Endothelial cell of umbilical vein (primary cell): Measurements from ENCODE around the gene WDR47. TPM values are rescaled to one million over a fixed set of nuclear protein-coding genes. Genes with fewer than 3 reads are reported as not detected.

Experiments
- BruUV-seq: library from RNA; stranded (reverse); fragments of 400-500 nt; replicated peaks from 2 replicates; lab custom pipeline; 2021; lab: Mats Ljungman, UMichigan
- CTCF ChIA-PET: fragments of 300-600, 350-600 bp; sonication (Branson Sonifier 250); formaldehyde crosslinking; loops from one replicate; lab custom pipeline; 2021; ENCODE audit warnings: antibody characterized with exemption, inconsistent platforms; lab: Charles Lee
- POLR2A ChIA-PET: fragments of 300-600, 350-600 bp; sonication (Branson Sonifier 250); formaldehyde crosslinking; loops from one replicate; lab custom pipeline; 2021; ENCODE audit warnings: antibody characterized with exemption, inconsistent platforms; lab: Charles Lee
- DNase-seq: peaks from one replicate; pipeline ENCODE4 v3.0.0-alpha.2; 2011; ENCODE audit warnings: low read depth, low spot score
- FAIRE-seq: peaks from 2 replicates; lab custom pipeline; 2011; peaks lifted over from hg19 to GRCh38; lab: Jason Lieb, UNC
- H2AFZ ChIP-seq: 2 replicates; pipeline ENCODE4 v1.6.0; 2012; ENCODE audit warnings: low read depth, low read length, control low read depth, inconsistent platforms
- H3K27ac ChIP-seq: 2 replicates; pipeline ENCODE4 v1.5.1; 2011; ENCODE audit warnings: low read depth, mild to moderate bottlenecking, control low read depth, low read length, moderate library complexity; ENCODE audit not compliant: insufficient read depth
- H3K27me3 ChIP-seq, 2 experiments: 2 replicates each; pipeline versions ENCODE4 v1.6.0 to v1.6.1; 2011; ENCODE audit warnings: low read length in 2 of 2, mixed read lengths in 1 of 2; ENCODE audit not compliant: control insufficient read depth in 2 of 2, insufficient read depth in 2 of 2
- H3K36me3 ChIP-seq, 2 experiments: 2 replicates in 1 of 2; 3 replicates in 1 of 2; pipeline ENCODE4 v1.5.1; 2011; ENCODE audit warnings: low read length in 2 of 2, mild to moderate bottlenecking in 1 of 2, moderate library complexity in 1 of 2; ENCODE audit not compliant: control insufficient read depth in 2 of 2, insufficient read depth in 2 of 2; ENCODE audit errors: extremely low read depth in 1 of 2
- H3K4me1 ChIP-seq: 3 replicates; pipeline ENCODE4 v1.5.1; 2011; ENCODE audit warnings: mild to moderate bottlenecking, low read length; ENCODE audit not compliant: control insufficient read depth, insufficient read depth; ENCODE audit errors: extremely low read depth
- H3K4me2 ChIP-seq: 2 replicates; pipeline ENCODE4 v1.6.1; 2011; ENCODE audit warnings: low read length, control low read depth, mixed read lengths; ENCODE audit not compliant: insufficient read depth
- H3K4me3 ChIP-seq, 3 experiments: fragments of 200-600 bp in 1 of 3; sonication (generic), shearing (Covaris generic) in 1 of 3; replicated peaks in 1 of 3; 2 replicates each; pipeline ENCODE4 v1.5.1; 2011 to 2016; ENCODE audit warnings: control low read depth in 3 of 3, low read length in 3 of 3, mild to moderate bottlenecking in 2 of 3, inconsistent platforms in 1 of 3, low read depth in 1 of 3, moderate library complexity in 1 of 3; ENCODE audit not compliant: insufficient read depth in 1 of 3
- H3K79me2 ChIP-seq: 2 replicates; pipeline ENCODE4 v1.6.0; 2012; ENCODE audit warnings: low read length, inconsistent platforms; ENCODE audit not compliant: control insufficient read depth, insufficient read depth
- H3K9ac ChIP-seq: replicated peaks from 2 replicates; pipeline ENCODE3; 2011; ENCODE audit warnings: low read length, control low read depth; ENCODE audit not compliant: insufficient read depth; ENCODE audit errors: extremely low read depth
- H3K9me1 ChIP-seq: replicated peaks from 3 replicates; pipeline ENCODE4 v1.6.0; 2011; ENCODE audit warnings: mild to moderate bottlenecking, low read length; ENCODE audit not compliant: control insufficient read depth, insufficient read depth; ENCODE audit errors: extremely low read depth
- H3K9me3 ChIP-seq: replicated peaks from 2 replicates; pipeline ENCODE4 v1.5.1; 2012; ENCODE audit warnings: low read length, inconsistent platforms; ENCODE audit not compliant: control insufficient read depth, insufficient read depth
- H4K20me1 ChIP-seq: replicated peaks from 2 replicates; pipeline ENCODE3; 2011; ENCODE audit warnings: mild to moderate bottlenecking, low read length; ENCODE audit not compliant: control insufficient read depth, insufficient read depth; ENCODE audit errors: extremely low read depth
- CTCF ChIP-seq, 2 donors: IDR thresholded peaks; 1 replicate in 1 of 2; 2 replicates in 1 of 2; pipeline ENCODE4 v1.5.1; 2011; ENCODE audit warnings: low read length in 2 of 2, mild to moderate bottlenecking in 2 of 2, moderate library complexity in 2 of 2, control low read depth in 1 of 2, inconsistent platforms in 1 of 2, low read depth in 1 of 2; ENCODE audit not compliant: insufficient read depth in 1 of 2; ENCODE audit errors: extremely low read depth in 1 of 2
- EZH2 ChIP-seq: IDR thresholded peaks from 2 replicates; pipeline ENCODE4 v1.6.1; 2012; ENCODE audit warnings: borderline replicate concordance, low read depth, mild to moderate bottlenecking, moderate library complexity, low read length, inconsistent platforms; ENCODE audit not compliant: severe bottlenecking
- FOS ChIP-seq: IDR thresholded peaks from 2 replicates; pipeline ENCODE4 v1.6.1; 2011; ENCODE audit warnings: mild to moderate bottlenecking, low read length, moderate library complexity, borderline replicate concordance; ENCODE audit not compliant: insufficient read depth
- GATA2 ChIP-seq: IDR thresholded peaks from 2 replicates; pipeline ENCODE4 v1.7.0; 2011; ENCODE audit warnings: low read depth, mild to moderate bottlenecking, moderate library complexity, mixed read lengths, low read length; ENCODE audit not compliant: insufficient read length, insufficient read depth
- JUN ChIP-seq: IDR thresholded peaks from 2 replicates; pipeline ENCODE4 v1.6.1; 2011; ENCODE audit warnings: borderline replicate concordance, low read depth; ENCODE audit not compliant: insufficient read length, insufficient read depth
- MAX ChIP-seq: IDR thresholded peaks from 2 replicates; pipeline ENCODE4 v1.6.1; 2011; ENCODE audit not compliant: insufficient read depth, insufficient read length
- MYC ChIP-seq: IDR thresholded peaks from one replicate; pipeline ENCODE4 v1.6.1; 2011; ENCODE audit warnings: mild to moderate bottlenecking, low read depth, low read length
- POLR2A ChIP-seq: IDR thresholded peaks from 2 replicates; pipeline ENCODE4 v1.6.1; 2012; ENCODE audit warnings: low read depth, mild to moderate bottlenecking, control low read depth, low read length
- POLR2AphosphoS5 ChIP-seq: IDR thresholded peaks from 2 replicates; pipeline ENCODE4 v1.6.1; 2012; ENCODE audit warnings: low read depth, mild to moderate bottlenecking, control low read depth, low read length, moderate library complexity; ENCODE audit not compliant: insufficient read depth
- dilution Hi-C: fragments of 300-500 bp; cut with MboI; formaldehyde crosslinking; loops from one replicate; pipeline ENCODE4 v1.15.0; 2019; ENCODE audit warnings: low sequenced_read_pairs; ENCODE audit not compliant: extremely low pct_ligation_motif_present
- intact Hi-C: fragments of 100-400 bp; cut with micrococcal nuclease; formaldehyde crosslinking; loops from one replicate; pipeline ENCODE4 v1.10.0; 2022
- polyA plus RNA-seq, 4 experiments: library from polyadenylated mRNA; depleted of rRNA in 3 of 4; stranded (reverse) in 3 of 4; unstranded in 1 of 4; fragments of >200 nt; gene quantifications; 2 replicates each; pipeline versions ENCODE4 v1.2.1 to v1.2.3, GENCODE V29; 2011 to 2012; ENCODE audit warnings: missing spikeins in 1 of 4
- total RNA-seq: library from RNA; stranded (reverse); gene quantifications from 2 replicates; pipeline ENCODE4 v1.2.3, GENCODE V29; 2021

WDR47 gene
- total and polyA plus RNA-seq, 2 donors (not counting 3 experiments of a cell fraction or from before 2014, with no cell fraction given), result 9.1 to 19.0 TPM

- dilution Hi-C loops, result no loop called here
- no TSS peak for BruUV-seq
- intact Hi-C loops, result no loop called here
- H3K9ac ChIP-seq, result no peak overlapping the region
- TF ChIP-seq EZH2 (no peak), JUN (no peak), POLR2A (no peak), MYC (no peak), FOS (no peak), POLR2AphosphoS5 (no peak), MAX (no peak), CTCF (IDR thresholded peaks at IDR 0.05; ENCODE audit: extremely low read depth in 1 of 2, insufficient read depth in 1 of 2, low read depth in 1 of 2, low read length in 2 of 2) (no peak), GATA2 (no peak)
- H3K4me2 ChIP-seq, result no peak overlapping the region
- no peak overlapping the region for H3K27ac ChIP-seq
- no peaks in the 10 kb centered on the region for H4K20me1 ChIP-seq
- no peak overlapping the region for H2AFZ ChIP-seq
- H3K9me3 ChIP-seq, result no peaks in the 10 kb centered on the region
- no peaks in the 10 kb centered on the region for H3K27me3 ChIP-seq
- no peak for FAIRE-seq
- H3K36me3 ChIP-seq, result no peaks in the 10 kb centered on the region
- ChIA-PET POLR2A (interaction anchor here (0.5 to 1.4 kb wide), 2 partner anchors 14 to 50 kb away, joined by 3 to 5 read pairs; partner anchors contain the start of gene WDR47), CTCF (interaction anchor here (0.6 to 2.4 kb wide), 16 partner anchors 10 to 84 kb away, joined by 3 to 16 read pairs (median 4); partner anchors contain the start of gene WDR47)
- no peak for DNase-seq
- no peaks in the 10 kb centered on the region for H3K9me1 ChIP-seq
- H3K79me2 ChIP-seq, result peaks cover 12% of the 10 kb centered on the region
- no peak overlapping the region for H3K4me3 ChIP-seq
- H3K4me1 ChIP-seq, result no peaks in the 10 kb centered on the region
Observed at GRCh38 chr1:109027841-109028240, 14.1 kb downstream of the WDR47 start.
